HG03066 (cell line): ENCODE measurements around the gene SLC23A2.
"Not testable (repeated sequence)": the region's sequence is repeated elsewhere in the genome, so short reads cannot be mapped to it uniquely, and the experiment has no call there.

Experiments
- ATAC-seq: cut with Tn5 transposase; IDR thresholded peaks from one replicate; pipeline ENCODE4 v1.9.1; 2021; ENCODE audit warnings: low read depth; ENCODE audit not compliant: unreplicated experiment

The SLC23A2 gene

GRCh38 chr20:4937407-4938319 lies 63.6 kb downstream of the SLC23A2 start:
- no peak for ATAC-seq

GRCh38 chr20:4936851-4937406 lies 64.4 kb downstream of the SLC23A2 start:
- ATAC-seq: no peak

GRCh38 chr20:4936392-4936850 lies 64.9 kb downstream of the SLC23A2 start:
- ATAC-seq: no peak

GRCh38 chr20:4932061-4932460 lies 69.2 kb downstream of the SLC23A2 start:
- ATAC-seq: no peak

GRCh38 chr20:4929686-4930397 lies 71.5 kb downstream of the SLC23A2 start:
- no peak for ATAC-seq

GRCh38 chr20:4926531-4927156 lies 74.7 kb downstream of the SLC23A2 start:
- no peak for ATAC-seq

GRCh38 chr20:4925842-4926530 lies 75.3 kb downstream of the SLC23A2 start:
- ATAC-seq: no peak

GRCh38 chr20:4924446-4924845 lies 76.9 kb downstream of the SLC23A2 start:
- no peak for ATAC-seq

- ATAC-seq: no peak
Observed at GRCh38 chr20:4924032-4924431, 77.3 kb downstream of the SLC23A2 start.

- ATAC-seq: no peak
Observed at GRCh38 chr20:4922186-4922585, 79.1 kb downstream of the SLC23A2 start.

- not testable (repeated sequence) for ATAC-seq
Observed at GRCh38 chr20:4921271-4921670, 80.0 kb downstream of the SLC23A2 start.

GRCh38 chr20:4920655-4921054 lies 80.7 kb downstream of the SLC23A2 start:
- ATAC-seq: no peak

GRCh38 chr20:4920131-4920530 lies 81.2 kb downstream of the SLC23A2 start:
- ATAC-seq: no peak

GRCh38 chr20:4919047-4919704 lies 82.1 kb downstream of the SLC23A2 start:
- ATAC-seq: no peak

- no peak for ATAC-seq
Observed at GRCh38 chr20:4918473-4918872, 82.8 kb downstream of the SLC23A2 start.

GRCh38 chr20:4916971-4917881 lies 84.1 kb downstream of the SLC23A2 start:
- no peak for ATAC-seq

- no peak for ATAC-seq
Observed at GRCh38 chr20:4913147-4913546, 88.2 kb downstream of the SLC23A2 start.

- no peak for ATAC-seq
Observed at GRCh38 chr20:4912380-4913142, 88.7 kb downstream of the SLC23A2 start.
